AG04449 (cell line): ENCODE measurements around the gene CLMN.

ENCODE experiments used
- CTCF ChIA-PET: fragments of 350-600 bp; formaldehyde crosslinking; extraction: SDS; loops from one replicate; lab custom pipeline; 2021; ENCODE audit warnings: antibody characterized with exemption; lab: Yijun Ruan, JAX
- POLR2A ChIA-PET: fragments of 400-600, 350-600 bp; formaldehyde crosslinking; extraction: SDS; loops from one replicate; lab custom pipeline; 2020; ENCODE audit warnings: antibody characterized with exemption, inconsistent platforms; lab: Yijun Ruan, JAX
- DNase-seq: peaks from one replicate; pipeline ENCODE4 v3.0.0-alpha.2; 2010; ENCODE audit warnings: low read depth, low spot score
- H3K4me3 ChIP-seq: 2 replicates; pipeline ENCODE4 v1.5.1; 2011; ENCODE audit warnings: low read depth, mild to moderate bottlenecking, control low read depth, low read length
- CTCF ChIP-seq: IDR thresholded peaks from one replicate; pipeline ENCODE4 v1.5.1; 2011; ENCODE audit warnings: mild to moderate bottlenecking, moderate library complexity, low read length, control low read depth, inconsistent platforms; ENCODE audit not compliant: insufficient read depth; ENCODE audit errors: missing control alignments

CLMN gene

GRCh38 chr14:95261616-95262510 lies 57.8 kb downstream of the CLMN start:
- POLR2A ChIA-PET: no interaction called here

GRCh38 chr14:95260537-95261361 lies 59.0 kb downstream of the CLMN start:
- DNase-seq: peak; percentile 24
- no peak for TF ChIP-seq CTCF
- no peak overlapping the region for H3K4me3 ChIP-seq
- CTCF ChIA-PET: interaction anchor here (0.6 kb wide), 1 partner anchor 59 kb away, joined by 3 read pairs; no protein-coding TSS in a partner anchor
- POLR2A ChIA-PET: no interaction called here

More at GRCh38 chr14:95261616-95262510, 57.8 kb downstream of the CLMN start:
- no peak for DNase-seq
- no peak for TF ChIP-seq CTCF
- H3K4me3 ChIP-seq: no peak overlapping the region
- CTCF ChIA-PET: interaction anchor here (0.6 to 1.4 kb wide), 2 partner anchors 15 to 16 kb away, joined by 3 read pairs; no protein-coding TSS in a partner anchor

GRCh38 chr14:95258754-95259593 lies 60.7 kb downstream of the CLMN start:
- DNase-seq: no peak
- TF ChIP-seq CTCF: no peak
- no peak overlapping the region for H3K4me3 ChIP-seq
- ChIA-PET CTCF (no interaction called here), POLR2A (no interaction called here)

- no peak overlapping the region for H3K4me3 ChIP-seq
- DNase-seq: no peak
- ChIA-PET POLR2A (no interaction called here), CTCF (no interaction called here)
- no peak for TF ChIP-seq CTCF
Measured at GRCh38 chr14:95258156-95258555, 61.6 kb downstream of the CLMN start.

- CTCF ChIA-PET: no interaction called here
- no peak overlapping the region for H3K4me3 ChIP-seq
- DNase-seq: no peak
- POLR2A ChIA-PET: no interaction called here
- TF ChIP-seq CTCF: no peak
Measured at GRCh38 chr14:95257521-95257920, 62.2 kb downstream of the CLMN start.
